HL-60/S4 treated with retinoic acid at 250 ng/mL for 4 days and 3 days (cell line): Measurements from ENCODE around the gene PCDHGC3.
"Not testable (repeated sequence)": the region's sequence is repeated elsewhere in the genome, so short reads cannot be mapped to it uniquely, and the experiment has no call there.

Experiments
- in situ Hi-C: fragments of 300-500 bp; cut with MboI; formaldehyde crosslinking; loops from 2 replicates; pipeline ENCODE4 v1.7.0; 2022; ENCODE audit warnings: low sequenced_read_pairs

Gene PCDHGC3

GRCh38 chr5:141475625-141476131 lies at the start of gene PCDHGC3:
TSS of gene PCDHGC3 (plus strand) at chr5:141475966. CDS start at chr5:141476117, 151 bp downstream.
- in situ Hi-C loops: no loop called here

- in situ Hi-C loops: no loop called here
Observed at GRCh38 chr5:141427783-141428426, 47.9 kb upstream of the PCDHGC3 start.

- in situ Hi-C loops: no loop called here
Observed at GRCh38 chr5:141430332-141431113, 45.2 kb upstream of the PCDHGC3 start, which contains the start of gene PCDHGA12. TSS of gene PCDHGA12 (plus strand) at chr5:141430507. CDS start at chr5:141430760, 253 bp downstream.

- in situ Hi-C loops: no loop called here
Observed at GRCh38 chr5:141431286-141431685, 44.5 kb upstream of the PCDHGC3 start.

GRCh38 chr5:141432308-141432707 lies 43.5 kb upstream of the PCDHGC3 start:
- in situ Hi-C loops: not testable (repeated sequence)

- in situ Hi-C loops: not testable (repeated sequence)
Observed at GRCh38 chr5:141432726-141433125, 43.0 kb upstream of the PCDHGC3 start.

GRCh38 chr5:141434006-141434405 lies 41.8 kb upstream of the PCDHGC3 start:
- in situ Hi-C loops: no loop called here

GRCh38 chr5:141437221-141437620 lies 38.5 kb upstream of the PCDHGC3 start:
- in situ Hi-C loops: no loop called here

- in situ Hi-C loops: no loop called here
Observed at GRCh38 chr5:141439411-141440141, 36.2 kb upstream of the PCDHGC3 start.

- in situ Hi-C loops: no loop called here
Observed at GRCh38 chr5:141440341-141440740, 35.4 kb upstream of the PCDHGC3 start.

GRCh38 chr5:141441571-141442170 lies 34.1 kb upstream of the PCDHGC3 start:
- in situ Hi-C loops: no loop called here

GRCh38 chr5:141465351-141465750 lies 10.4 kb upstream of the PCDHGC3 start:
- in situ Hi-C loops: no loop called here

GRCh38 chr5:141476132-141476911 lies 556 bp downstream of the PCDHGC3 start:
- in situ Hi-C loops: no loop called here

- in situ Hi-C loops: no loop called here
Observed at GRCh38 chr5:141477044-141477575, 1.3 kb downstream of the PCDHGC3 start.

GRCh38 chr5:141477815-141478214 lies 2.0 kb downstream of the PCDHGC3 start:
- in situ Hi-C loops: no loop called here

- in situ Hi-C loops: no loop called here
Observed at GRCh38 chr5:141478321-141478945, 2.7 kb downstream of the PCDHGC3 start.

- in situ Hi-C loops: no loop called here
Observed at GRCh38 chr5:141479776-141480175, 4.0 kb downstream of the PCDHGC3 start.

- in situ Hi-C loops: no loop called here
Observed at GRCh38 chr5:141483902-141484301, 8.1 kb downstream of the PCDHGC3 start.

- in situ Hi-C loops: no loop called here
Observed at GRCh38 chr5:141484310-141484640, 8.5 kb downstream of the PCDHGC3 start.
